ENCODE data around the gene PSMD4. TPM values are rescaled to one million over a fixed set of nuclear protein-coding genes. Genes with fewer than 3 reads are reported as not detected.

PSMD4 gene
- total RNA-seq, 1 donor from 2014 or later, result 285 TPM

- DNase-seq (ENCODE audit: low spot score), result no peak
- intact Hi-C loops (cut with micrococcal nuclease), result no loop called here
- H3K36me3 Mint-ChIP-seq (ENCODE audit: low read depth), result peaks cover 40% of the 10 kb centered on the region
- peak overlapping the region; percentile 40 for H3K27ac Mint-ChIP-seq
- no peaks in the 10 kb centered on the region for H3K9me3 Mint-ChIP-seq
- H3K4me3 Mint-ChIP-seq, result no peak overlapping the region
- no peaks in the 10 kb centered on the region for H3K4me1 Mint-ChIP-seq (ENCODE audit: low read depth)
- no peaks in the 10 kb centered on the region for H3K27me3 Mint-ChIP-seq (ENCODE audit: insufficient read depth)
Measured at GRCh38 chr1:151292207-151293030, 37.9 kb downstream of the PSMD4 start.

- no peaks in the 10 kb centered on the region for H3K27me3 Mint-ChIP-seq (ENCODE audit: insufficient read depth)
- H3K9me3 Mint-ChIP-seq, result no peaks in the 10 kb centered on the region
- H3K4me1 Mint-ChIP-seq (ENCODE audit: low read depth), result no peaks in the 10 kb centered on the region
- intact Hi-C loops (cut with micrococcal nuclease), result no loop called here
- DNase-seq (ENCODE audit: low spot score), result no peak
- H3K4me3 Mint-ChIP-seq, result no peak overlapping the region
- peaks cover 42% of the 10 kb centered on the region for H3K36me3 Mint-ChIP-seq (ENCODE audit: low read depth)
- peak overlapping the region; percentile 40 for H3K27ac Mint-ChIP-seq
Measured at GRCh38 chr1:151293093-151293492, 38.6 kb downstream of the PSMD4 start.

- intact Hi-C loops (cut with micrococcal nuclease), result no loop called here
- Mint-ChIP-seq H3K4me1 (ENCODE audit: low read depth) (no peaks in the 10 kb centered on the region), H3K27ac (no peak overlapping the region), H3K36me3 (ENCODE audit: low read depth) (peaks cover 45% of the 10 kb centered on the region), H3K27me3 (ENCODE audit: insufficient read depth) (no peaks in the 10 kb centered on the region), H3K4me3 (no peak overlapping the region), H3K9me3 (no peaks in the 10 kb centered on the region)
- no peak for DNase-seq (ENCODE audit: low spot score)
Measured at GRCh38 chr1:151294742-151295462, 40.4 kb downstream of the PSMD4 start.

- DNase-seq (ENCODE audit: low spot score), result no peak
- Mint-ChIP-seq H3K9me3 (no peaks in the 10 kb centered on the region), H3K27me3 (ENCODE audit: insufficient read depth) (no peaks in the 10 kb centered on the region), H3K4me3 (no peak overlapping the region), H3K4me1 (ENCODE audit: low read depth) (peaks cover 37% of the 10 kb centered on the region), H3K36me3 (ENCODE audit: low read depth) (peaks cover 47% of the 10 kb centered on the region), H3K27ac (no peak overlapping the region)
- intact Hi-C loops (cut with micrococcal nuclease), result loop anchor here (2.0 kb wide), 2 partner anchors 31 to 89 kb away; partner anchors contain the start of gene PSMB4
Measured at GRCh38 chr1:151309811-151310323, 55.3 kb downstream of the PSMD4 start.

DNA sequence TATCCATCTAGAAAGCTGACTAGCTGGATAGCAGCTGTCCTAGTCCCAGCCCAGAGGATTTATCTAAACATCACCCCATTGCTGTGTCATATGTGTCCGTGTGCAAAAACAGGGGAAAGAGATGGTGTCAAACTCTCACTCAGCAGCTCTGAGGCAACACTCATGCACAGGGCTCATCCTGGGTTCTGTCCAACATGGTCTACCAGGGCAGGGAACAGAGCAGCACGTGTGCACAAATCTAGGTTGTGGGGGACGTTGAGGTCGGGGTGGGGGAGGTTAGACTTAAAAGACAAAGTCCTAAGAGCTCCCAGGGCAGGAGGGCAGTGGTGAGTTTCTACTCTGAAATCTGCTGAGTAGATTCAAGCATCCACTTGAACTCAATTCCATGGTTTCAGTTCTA, 56.5 kb downstream of the PSMD4 start:
- H3K4me1 Mint-ChIP-seq (ENCODE audit: low read depth), result peaks cover 37% of the 10 kb centered on the region
- H3K9me3 Mint-ChIP-seq, result no peaks in the 10 kb centered on the region
- no peak overlapping the region for H3K4me3 Mint-ChIP-seq
- DNase-seq (ENCODE audit: low spot score), result no peak
- intact Hi-C loops (cut with micrococcal nuclease), result loop anchor here (1.0 to 2.0 kb wide), 6 partner anchors 10 to 88 kb away; partner anchors contain the start of genes PI4KB, PSMB4 and RFX5
- H3K27me3 Mint-ChIP-seq (ENCODE audit: insufficient read depth), result no peaks in the 10 kb centered on the region
- peaks cover 44% of the 10 kb centered on the region for H3K36me3 Mint-ChIP-seq (ENCODE audit: low read depth)
- H3K27ac Mint-ChIP-seq, result peak overlapping the region; percentile 93

- peak overlapping the region; percentile 93 for H3K27ac Mint-ChIP-seq
- H3K36me3 Mint-ChIP-seq (ENCODE audit: low read depth), result peaks cover 43% of the 10 kb centered on the region
- peaks cover 37% of the 10 kb centered on the region for H3K4me1 Mint-ChIP-seq (ENCODE audit: low read depth)
- no peak overlapping the region for H3K4me3 Mint-ChIP-seq
- intact Hi-C loops (cut with micrococcal nuclease), result loop anchor here (1.0 to 2.0 kb wide), 6 partner anchors 10 to 87 kb away; partner anchors contain the start of genes PI4KB, PSMB4 and RFX5
- no peaks in the 10 kb centered on the region for H3K9me3 Mint-ChIP-seq
- DNase-seq (ENCODE audit: low spot score), result peak; percentile 60
- H3K27me3 Mint-ChIP-seq (ENCODE audit: insufficient read depth), result no peaks in the 10 kb centered on the region
Measured at GRCh38 chr1:151311589-151312331, 57.2 kb downstream of the PSMD4 start.

GRCh38 chr1:151312411-151312810, 57.9 kb downstream of the PSMD4 start:
- Mint-ChIP-seq H3K27ac (peak overlapping the region; percentile 93), H3K36me3 (ENCODE audit: low read depth) (peaks cover 39% of the 10 kb centered on the region), H3K4me1 (ENCODE audit: low read depth) (peaks cover 37% of the 10 kb centered on the region), H3K9me3 (no peaks in the 10 kb centered on the region), H3K4me3 (no peak overlapping the region), H3K27me3 (ENCODE audit: insufficient read depth) (no peaks in the 10 kb centered on the region)
- no peak for DNase-seq (ENCODE audit: low spot score)
- intact Hi-C loops (cut with micrococcal nuclease), result no loop called here

DNA sequence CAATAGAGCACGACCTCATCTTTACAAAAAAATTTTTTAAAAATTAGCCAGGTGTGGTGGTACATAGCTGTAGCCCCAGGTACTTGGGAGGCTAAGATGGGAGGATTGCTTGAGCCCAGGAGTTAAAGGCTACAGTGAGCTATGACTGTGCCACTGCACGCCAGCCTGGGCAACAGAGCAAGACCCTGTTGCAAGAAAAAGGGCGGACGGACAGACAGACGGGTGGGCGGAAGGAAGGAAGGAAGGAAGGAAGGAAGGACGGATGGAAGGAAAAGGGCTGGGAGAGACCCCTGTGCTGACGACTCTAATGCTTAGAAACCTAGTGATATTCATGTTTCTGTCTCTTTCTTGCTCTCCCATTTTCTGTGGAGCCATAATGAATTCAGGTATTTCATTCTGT, 58.3 kb downstream of the PSMD4 start:
- intact Hi-C loops (cut with micrococcal nuclease), result no loop called here
- peaks cover 40% of the 10 kb centered on the region for H3K36me3 Mint-ChIP-seq (ENCODE audit: low read depth)

DNA sequence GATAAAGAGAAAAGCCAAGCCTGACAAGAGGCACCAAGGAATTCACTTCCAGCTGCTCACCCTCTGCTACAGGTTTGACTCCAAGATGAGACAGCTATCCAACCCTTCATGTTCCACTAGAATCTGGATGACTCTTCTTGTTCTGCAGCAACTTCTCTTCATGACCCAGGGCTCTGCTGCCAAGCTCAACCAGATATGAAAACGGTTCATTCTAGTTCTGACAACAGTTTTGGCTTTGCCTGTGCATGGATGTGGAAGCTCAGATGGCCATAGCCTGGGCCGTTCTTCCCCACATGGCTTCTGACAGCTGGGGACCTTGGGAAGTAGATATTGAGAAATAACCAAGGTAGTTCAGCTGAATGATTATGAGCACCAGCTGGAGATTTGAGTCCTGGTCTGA, 59.0 kb downstream of the PSMD4 start:
- intact Hi-C loops (cut with micrococcal nuclease), result no loop called here
- Mint-ChIP-seq H3K9me3 (no peaks in the 10 kb centered on the region), H3K27ac (peak overlapping the region; percentile 47), H3K36me3 (ENCODE audit: low read depth) (peaks cover 33% of the 10 kb centered on the region), H3K4me1 (ENCODE audit: low read depth) (peaks cover 37% of the 10 kb centered on the region), H3K27me3 (ENCODE audit: insufficient read depth) (no peaks in the 10 kb centered on the region), H3K4me3 (no peak overlapping the region)
- no peak for DNase-seq (ENCODE audit: low spot score)

More for the DNA sequence above, 58.3 kb downstream of the PSMD4 start:
- no peak for DNase-seq (ENCODE audit: low spot score)
- peak overlapping the region; percentile 93 for H3K27ac Mint-ChIP-seq
- H3K9me3 Mint-ChIP-seq, result no peaks in the 10 kb centered on the region
- H3K27me3 Mint-ChIP-seq (ENCODE audit: insufficient read depth), result no peaks in the 10 kb centered on the region
- peaks cover 37% of the 10 kb centered on the region for H3K4me1 Mint-ChIP-seq (ENCODE audit: low read depth)
- no peak overlapping the region for H3K4me3 Mint-ChIP-seq

GRCh38 chr1:151314137-151314875, 59.8 kb downstream of the PSMD4 start:
- no peaks in the 10 kb centered on the region for H3K9me3 Mint-ChIP-seq
- H3K4me1 Mint-ChIP-seq (ENCODE audit: low read depth), result peaks cover 41% of the 10 kb centered on the region
- H3K36me3 Mint-ChIP-seq (ENCODE audit: low read depth), result peaks cover 32% of the 10 kb centered on the region
- peak overlapping the region; percentile 11 for H3K27ac Mint-ChIP-seq
- H3K4me3 Mint-ChIP-seq, result no peak overlapping the region
- intact Hi-C loops (cut with micrococcal nuclease), result no loop called here
- no peaks in the 10 kb centered on the region for H3K27me3 Mint-ChIP-seq (ENCODE audit: insufficient read depth)
- no peak for DNase-seq (ENCODE audit: low spot score)

DNA sequence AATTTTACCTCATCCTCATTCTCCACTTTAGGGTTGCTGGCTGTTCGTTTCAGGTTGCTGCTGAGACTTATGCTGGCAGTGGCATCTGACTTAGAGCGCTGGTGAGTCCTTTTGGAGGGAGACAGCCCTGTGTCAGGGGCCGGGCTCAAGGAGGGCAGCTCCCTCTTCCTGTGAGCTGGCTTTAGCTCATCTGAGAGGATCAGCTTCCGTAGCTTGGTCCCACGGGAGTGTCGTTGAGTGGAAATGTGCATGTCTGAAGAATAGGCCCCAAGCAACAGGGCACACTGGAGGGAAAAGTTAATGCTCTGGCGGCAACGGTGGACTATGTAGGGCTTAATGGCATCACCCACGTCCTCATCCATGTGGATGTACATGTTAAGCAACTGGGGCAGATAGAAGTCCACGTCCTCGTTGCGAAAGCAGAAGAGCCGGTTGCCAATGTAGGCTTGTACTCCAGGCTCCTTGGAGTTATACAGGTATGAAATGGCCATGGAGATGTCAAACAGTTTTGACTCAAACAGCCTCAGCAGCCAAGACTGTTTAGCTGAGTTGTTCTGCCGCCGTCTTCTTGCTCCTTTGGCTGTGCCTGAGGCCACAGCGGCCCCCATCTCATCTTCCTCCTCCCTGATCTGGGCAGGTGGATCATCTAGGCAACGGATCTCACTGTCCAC, 61.2 kb downstream of the PSMD4 start:
- no peak overlapping the region for H3K4me3 Mint-ChIP-seq
- H3K27me3 Mint-ChIP-seq (ENCODE audit: insufficient read depth), result no peaks in the 10 kb centered on the region
- DNase-seq (ENCODE audit: low spot score), result no peak
- H3K4me1 Mint-ChIP-seq (ENCODE audit: low read depth), result peaks cover 40% of the 10 kb centered on the region
- peaks cover 37% of the 10 kb centered on the region for H3K36me3 Mint-ChIP-seq (ENCODE audit: low read depth)
- H3K27ac Mint-ChIP-seq, result no peak overlapping the region
- intact Hi-C loops (cut with micrococcal nuclease), result no loop called here
- H3K9me3 Mint-ChIP-seq, result no peaks in the 10 kb centered on the region

All from activated T-helper 1 cell treated with anti-CD3 and anti-CD28 coated beads, Interleukin-12 subunit alpha, Interleukin-12 subunit beta, Interleukin-2, Interleukin-4 antibody, amounts not matched to agents 30 ng/mL and 10 ng/mL and 1 ng/mL, durations not matched to agents 14 hours and 24 hours and 36 hours (primary cell).